HepG2 (cell line): ENCODE measurements around the gene ZNF211. TPM values are rescaled to one million over a fixed set of nuclear protein-coding genes. Genes with fewer than 3 reads are reported as not detected.
A peak's percentile ranks its signal among the peaks of the same experiment; 100 is the strongest.

ENCODE experiments used
- CCAR2 ChIP-seq: fragments of 200-400 bp; formaldehyde crosslinking; optimal IDR thresholded peaks from 2 replicates; pipeline ENCODE3; 2018; ENCODE audit warnings: low read depth, mild to moderate bottlenecking, low read length, moderate library complexity
- FOXA3 ChIP-seq: IDR thresholded peaks from 2 replicates; pipeline ENCODE4 v1.6.1; 2016; ENCODE audit warnings: missing genetic modification reagents, missing compliant biosample characterization
- FOXP1 ChIP-seq, 2 experiments: fragments of 450-650 bp in 1 of 2; IDR thresholded peaks; 2 replicates each; pipeline ENCODE4 v1.6.1; 2017 to 2018; ENCODE audit warnings: antibody characterized with exemption in 1 of 2
- HBP1 ChIP-seq: IDR thresholded peaks from 2 replicates; pipeline ENCODE4 v1.6.1; 2016; ENCODE audit warnings: low read depth, control low read depth
- KAT2B ChIP-seq: fragments of 150-350 bp; IDR thresholded peaks from 2 replicates; pipeline ENCODE4 v1.6.1; 2014; ENCODE audit warnings: low read depth, low read length, borderline replicate concordance
- MBD4 ChIP-seq: IDR thresholded peaks from 2 replicates; pipeline ENCODE4 v1.6.1; 2012; ENCODE audit warnings: low read length, inconsistent platforms, borderline replicate concordance
- NFAT5 ChIP-seq: sonication (generic); formaldehyde crosslinking; IDR thresholded peaks from 2 replicates; pipeline ENCODE4 v1.4.0; 2020; ENCODE audit warnings: missing genetic modification reagents
- NR2F6 ChIP-seq, 2 experiments: IDR thresholded peaks; 2 replicates each; pipeline ENCODE4 v1.6.1; 2016; ENCODE audit warnings: antibody characterized with exemption in 1 of 2, mild to moderate bottlenecking in 1 of 2
- PLRG1 ChIP-seq: fragments of 450-650 bp; conservative IDR thresholded peaks from 2 replicates; pipeline ENCODE4 v1.6.1; 2016
- RERE ChIP-seq: IDR thresholded peaks from 2 replicates; pipeline ENCODE4 v1.6.1; 2016; ENCODE audit warnings: low read depth, missing genetic modification reagents, missing compliant biosample characterization
- SRY ChIP-seq: sonication (generic); formaldehyde crosslinking; IDR thresholded peaks from 2 replicates; pipeline ENCODE4 v1.8.0; 2022; ENCODE audit warnings: mild to moderate bottlenecking, missing genetic modification reagents
- SUZ12 ChIP-seq: fragments of 150-350 bp; IDR thresholded peaks from 2 replicates; pipeline ENCODE4 v1.6.1; 2014; ENCODE audit warnings: low read depth, low read length
- TCF7L2 ChIP-seq: IDR thresholded peaks from 2 replicates; pipeline ENCODE4 v1.6.1; 2011; ENCODE audit warnings: mild to moderate bottlenecking, low read depth, low read length, moderate library complexity
- ZBTB42 ChIP-seq: sonication (generic); formaldehyde crosslinking; IDR thresholded peaks from 2 replicates; pipeline ENCODE4 v1.5.0; 2020; ENCODE audit warnings: mild to moderate bottlenecking, missing genetic modification reagents
- ZNF180 ChIP-seq: sonication (generic); formaldehyde crosslinking; IDR thresholded peaks from 2 replicates; pipeline ENCODE4 v1.4.0; 2020; ENCODE audit warnings: low read depth, missing genetic modification reagents, borderline replicate concordance
- ZNF777 ChIP-seq: sonication (generic); formaldehyde crosslinking; IDR thresholded peaks from 2 replicates; pipeline ENCODE4 v1.4.0; 2020; ENCODE audit warnings: missing genetic modification reagents
- ZNF790 ChIP-seq: sonication (generic); formaldehyde crosslinking; IDR thresholded peaks from 2 replicates; pipeline ENCODE4 v1.8.0; 2022; ENCODE audit warnings: missing genetic modification reagents, mild to moderate bottlenecking, borderline replicate concordance
- ZSCAN20 ChIP-seq: sonication (generic); formaldehyde crosslinking; IDR thresholded peaks from 2 replicates; pipeline ENCODE4 v1.4.0; 2020; ENCODE audit warnings: missing genetic modification reagents, mild to moderate bottlenecking, borderline replicate concordance
- polyA plus RNA-seq, 8 experiments: library from polyadenylated mRNA; depleted of rRNA in 3 of 8; stranded (reverse) in 7 of 8; unstranded in 1 of 8; fragments of >200 nt; fragmentation: Illumina TruSeq in 4 of 8; extraction: Trizol in 4 of 8; gene quantifications; 2 replicates each; pipeline versions ENCODE4 v1.2.1 to v1.2.3, GENCODE V29; 2011 to 2016; ENCODE audit warnings: low read depth in 4 of 8, missing spikeins in 1 of 8, mixed read lengths in 1 of 8; ENCODE audit not compliant: insufficient read depth in 1 of 8
- total RNA-seq, 5 experiments: library from RNA; depleted of rRNA; stranded (reverse); fragments of >200 nt; fragmentation: Illumina TruSeq; extraction: Trizol; gene quantifications; 2 replicates each; pipeline ENCODE4 v1.2.3, GENCODE V29; 2016; ENCODE audit warnings: low read depth in 1 of 5

Gene ZNF211
- total and polyA plus RNA-seq, 2 of the 13 experiments (the other 11 are each of a cell fraction or from before 2014, with no cell fraction given): 9.9 to 11.2 TPM

GRCh38 chr19:57613941-57614743 is 18.8 kb upstream of the ZNF211 start, which contains the start of gene ZNF134 (continued):
- TF ChIP-seq RERE (CRISPR knock-in tag) (no peak), ZNF790 (no peak), KAT2B (no peak), NR2F6 (IDR thresholded peaks at IDR 0.05) (no peak), NR2F6 (CRISPR knock-in tag; IDR thresholded peaks at IDR 0.05) (no peak; the same call in 1 of the 2 replicates), ZNF180 (no peak), HBP1 (CRISPR knock-in tag) (no peak), MBD4 (no peak), PLRG1 (no peak), SUZ12 (peak; percentile 74), NFAT5 (CRISPR knock-in tag) (peak; percentile 81), SRY (CRISPR knock-in tag) (peak; percentile 81; the same call in 1 of the 2 replicates), FOXA3 (peak; percentile 23; the same call in 1 of the 2 replicates), TCF7L2 (no peak), CCAR2 (no peak), ZSCAN20 (no peak; the same call in 1 of the 2 replicates), ZNF777 (CRISPR knock-in tag) (peak; percentile 50; the same call in 1 of the 2 replicates), FOXP1 (IDR thresholded peaks at IDR 0.05) (no peak), FOXP1 (CRISPR knock-in tag; IDR thresholded peaks at IDR 0.05) (no peak), ZBTB42 (no peak)
